Activated T-cell treated with anti-CD3 and anti-CD28 coated beads, Interleukin-2, amount 50 U/mL, for 1 hour (primary cell): ENCODE results near the gene SLCO2A1.

ENCODE experiments used
- DNase-seq: peaks from one replicate; pipeline ENCODE4 v3.0.0-alpha.2; 2020

The SLCO2A1 gene

DNA sequence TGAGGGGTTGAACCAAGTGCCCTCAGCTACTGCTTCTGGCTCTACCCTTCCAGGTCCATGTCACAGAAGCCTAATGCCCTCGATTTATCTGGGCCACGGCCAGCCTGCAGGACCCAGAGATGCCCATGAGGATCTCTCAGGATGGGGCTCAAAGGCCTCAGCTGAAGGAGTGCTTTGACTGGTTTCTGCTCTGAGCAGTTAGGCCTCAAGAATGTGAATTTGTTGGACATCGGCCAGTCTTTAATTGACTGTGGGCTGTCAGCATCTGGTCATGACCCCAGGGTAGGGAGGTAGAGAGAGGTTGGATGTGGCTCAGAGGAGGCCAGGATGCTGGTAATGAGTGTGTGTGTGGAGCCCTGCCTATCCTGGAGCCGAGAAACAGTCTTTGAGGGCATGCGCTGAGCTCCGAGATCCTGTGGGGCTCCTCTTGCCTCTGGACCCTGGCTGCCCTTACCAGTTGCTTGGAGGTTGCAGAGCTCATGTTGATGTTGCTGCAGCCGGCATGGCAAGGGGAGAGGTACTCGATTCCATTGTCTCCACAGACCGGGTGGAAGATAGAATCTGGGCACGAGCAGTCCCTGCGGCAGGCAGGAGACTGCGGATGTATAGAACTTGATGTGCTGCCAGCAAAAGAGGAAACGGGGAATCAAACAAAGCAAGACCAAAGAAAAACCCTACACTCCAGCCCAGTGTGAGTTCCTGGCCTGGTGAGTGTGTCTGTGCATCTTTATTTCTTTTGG is 84.9 kb downstream of the SLCO2A1 start:
- DNase-seq: no peak

DNA sequence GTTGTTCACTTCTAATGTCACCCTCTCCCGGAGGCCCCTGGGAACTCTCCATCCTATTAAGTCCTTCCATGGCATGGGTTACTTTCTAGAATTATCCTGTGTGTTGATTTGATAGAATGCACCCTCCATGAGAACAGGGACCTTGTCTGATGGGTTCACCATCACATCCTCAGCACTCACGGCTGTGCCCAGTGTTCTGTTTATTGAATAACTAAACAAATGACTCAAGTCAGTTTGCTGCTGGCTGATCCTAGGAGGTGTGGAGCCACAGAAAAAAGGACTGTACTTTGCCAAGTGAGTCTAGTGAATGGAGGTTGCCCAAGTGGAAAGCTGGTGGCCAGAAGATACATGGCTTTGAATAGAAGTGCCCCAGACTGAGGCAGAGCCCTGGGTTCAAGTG is 85.5 kb downstream of the SLCO2A1 start:
- no peak for DNase-seq

DNA sequence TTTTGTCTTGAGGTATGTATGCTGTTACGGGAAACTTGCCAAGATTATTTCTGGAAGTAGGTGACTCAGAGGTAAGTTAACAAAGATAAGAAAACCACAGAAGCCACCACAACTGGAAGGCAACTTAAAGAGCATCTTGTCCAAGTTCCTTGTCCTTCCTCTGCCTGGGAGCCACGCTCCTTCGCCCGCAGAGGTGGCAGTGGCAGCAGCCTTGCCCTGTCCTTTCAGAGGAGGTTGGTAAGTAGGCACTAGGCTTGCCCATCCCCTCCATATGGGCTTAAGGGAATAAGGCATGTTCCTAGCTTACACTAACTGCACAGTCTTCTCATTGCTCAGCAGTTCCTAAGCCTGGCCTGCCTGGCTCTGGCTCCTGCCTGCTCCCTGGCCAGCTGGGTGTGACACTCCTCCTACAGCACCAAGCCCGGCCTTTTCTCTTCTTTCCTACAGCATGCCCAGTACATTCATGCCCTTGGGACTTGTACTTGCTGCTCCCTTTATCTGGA is 86.0 kb downstream of the SLCO2A1 start:
- DNase-seq: no peak

DNA sequence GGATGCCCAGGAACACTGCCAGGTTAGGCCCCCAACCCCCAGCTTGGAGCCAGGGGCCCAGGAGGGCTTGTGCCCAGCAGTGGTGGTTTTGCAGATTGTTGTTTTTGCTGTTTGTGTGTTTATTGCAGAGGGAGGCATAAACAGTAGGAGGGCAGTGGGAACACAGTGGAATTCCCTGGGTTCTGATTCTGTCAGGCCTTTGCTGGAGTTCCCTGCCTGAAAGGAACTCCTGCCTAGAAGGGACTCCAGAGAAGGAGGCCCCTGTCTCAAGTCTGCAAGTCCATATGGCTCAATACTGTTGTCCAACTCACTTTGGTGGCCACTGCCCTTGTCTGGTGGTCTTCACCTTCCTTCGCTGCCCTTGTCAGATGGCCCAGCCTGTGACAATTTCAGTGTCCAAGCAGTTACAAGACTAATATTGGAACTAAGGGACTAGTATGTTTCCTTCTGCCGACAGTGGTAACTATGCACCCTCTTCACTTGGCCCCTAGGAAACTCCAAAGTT is 86.6 kb downstream of the SLCO2A1 start:
- DNase-seq: no peak

DNA sequence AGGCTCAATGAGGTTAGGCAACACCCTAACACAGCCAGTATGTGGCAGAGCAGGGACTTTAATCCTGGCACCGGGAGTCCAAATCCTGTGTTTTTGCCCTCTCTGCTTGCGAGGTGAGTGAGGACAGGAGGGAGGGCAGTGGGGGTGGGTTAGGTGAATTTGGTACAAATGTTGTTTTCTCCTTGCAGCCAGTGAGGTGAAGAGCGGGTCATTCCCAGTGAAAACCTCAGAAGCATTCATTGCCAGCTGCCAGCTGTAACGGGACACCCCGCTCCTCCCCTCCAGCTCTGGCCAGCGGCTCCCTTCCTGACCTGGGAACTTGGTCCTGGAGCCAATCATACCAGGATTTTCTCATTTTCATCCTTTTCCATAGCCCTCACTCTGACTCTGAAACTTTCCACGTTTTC is 88.3 kb downstream of the SLCO2A1 start:
- no peak for DNase-seq

DNA sequence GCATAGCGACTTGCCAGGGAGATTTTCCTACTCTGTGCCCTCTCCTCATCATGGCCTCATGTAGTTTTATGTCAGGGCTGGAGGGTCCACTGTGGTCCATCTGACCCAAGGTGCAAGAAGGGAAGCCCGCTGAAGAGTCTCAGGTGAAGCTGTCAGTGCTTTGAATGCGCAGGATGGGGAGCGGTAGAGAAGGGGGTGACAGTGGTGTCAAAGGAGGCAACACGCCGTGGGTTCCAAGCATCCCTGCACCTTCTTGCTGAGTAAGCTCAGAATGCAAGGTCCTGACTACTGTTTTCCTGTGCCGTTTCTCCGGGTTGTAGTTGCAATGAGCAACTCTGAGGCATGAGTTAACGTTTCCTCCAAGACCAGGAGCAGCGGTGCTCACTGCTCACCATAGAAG is 89.2 kb downstream of the SLCO2A1 start:
- DNase-seq: no peak

DNA sequence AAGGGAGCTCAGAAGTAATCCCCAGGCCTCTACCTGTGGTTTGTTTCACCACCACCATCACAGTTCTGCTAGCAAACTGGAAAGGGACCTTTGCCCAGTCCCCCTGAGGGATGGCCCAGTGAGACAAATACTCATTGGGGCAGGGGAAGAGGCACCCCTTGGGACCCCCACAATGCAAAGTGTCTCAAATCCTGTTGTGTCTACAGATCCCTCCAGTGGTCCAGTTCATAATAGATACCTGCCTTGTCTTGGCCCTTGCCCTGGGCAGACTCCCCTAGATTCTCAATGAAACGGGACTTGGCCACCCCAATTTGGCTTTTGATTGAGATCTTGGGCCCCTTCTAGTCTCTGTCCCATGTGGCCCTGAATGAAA is 90.3 kb downstream of the SLCO2A1 start:
- DNase-seq: no peak

DNA sequence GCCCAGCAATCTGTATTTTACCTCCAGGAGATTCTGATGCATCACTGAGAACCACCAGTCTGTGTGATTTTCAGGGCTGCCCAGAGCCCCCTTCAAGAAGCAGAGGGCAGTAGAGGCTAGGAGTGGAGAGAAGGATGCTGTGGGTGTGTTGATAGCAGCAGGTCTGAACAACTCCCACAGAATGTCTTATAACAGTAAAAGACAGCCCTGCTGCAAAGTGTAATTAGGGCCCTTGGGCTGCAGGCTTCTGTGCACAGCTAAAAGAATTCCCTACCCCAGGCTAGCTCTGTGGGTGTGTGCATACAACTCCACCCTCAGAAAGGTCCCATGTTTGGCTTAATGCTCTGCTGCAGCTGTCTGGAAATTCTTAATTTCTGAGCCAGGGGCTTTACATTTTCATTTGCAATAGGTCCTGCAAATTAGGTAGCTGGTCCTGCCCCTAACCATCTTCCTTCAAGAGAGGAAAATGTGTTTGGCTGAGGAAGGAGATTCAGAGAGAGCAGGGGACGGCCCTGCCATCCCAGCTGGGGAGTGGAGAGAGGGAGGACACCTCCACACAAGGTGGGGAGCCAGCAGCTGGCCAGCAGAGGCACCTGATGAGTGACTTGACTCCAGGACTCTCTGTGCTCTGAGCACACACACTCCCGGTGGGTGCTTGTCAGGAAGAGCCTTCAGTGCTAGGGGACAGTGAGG is 90.8 kb downstream of the SLCO2A1 start:
- DNase-seq: no peak

GRCh38 chr3:133937756-133938601 is 91.7 kb downstream of the SLCO2A1 start:
- DNase-seq: no peak

GRCh38 chr3:133937061-133937686 is 92.6 kb downstream of the SLCO2A1 start:
- DNase-seq: no peak

GRCh38 chr3:133935843-133936769 is 93.6 kb downstream of the SLCO2A1 start:
- DNase-seq: no peak

GRCh38 chr3:133934996-133935842 is 94.5 kb downstream of the SLCO2A1 start:
- no peak for DNase-seq

DNA sequence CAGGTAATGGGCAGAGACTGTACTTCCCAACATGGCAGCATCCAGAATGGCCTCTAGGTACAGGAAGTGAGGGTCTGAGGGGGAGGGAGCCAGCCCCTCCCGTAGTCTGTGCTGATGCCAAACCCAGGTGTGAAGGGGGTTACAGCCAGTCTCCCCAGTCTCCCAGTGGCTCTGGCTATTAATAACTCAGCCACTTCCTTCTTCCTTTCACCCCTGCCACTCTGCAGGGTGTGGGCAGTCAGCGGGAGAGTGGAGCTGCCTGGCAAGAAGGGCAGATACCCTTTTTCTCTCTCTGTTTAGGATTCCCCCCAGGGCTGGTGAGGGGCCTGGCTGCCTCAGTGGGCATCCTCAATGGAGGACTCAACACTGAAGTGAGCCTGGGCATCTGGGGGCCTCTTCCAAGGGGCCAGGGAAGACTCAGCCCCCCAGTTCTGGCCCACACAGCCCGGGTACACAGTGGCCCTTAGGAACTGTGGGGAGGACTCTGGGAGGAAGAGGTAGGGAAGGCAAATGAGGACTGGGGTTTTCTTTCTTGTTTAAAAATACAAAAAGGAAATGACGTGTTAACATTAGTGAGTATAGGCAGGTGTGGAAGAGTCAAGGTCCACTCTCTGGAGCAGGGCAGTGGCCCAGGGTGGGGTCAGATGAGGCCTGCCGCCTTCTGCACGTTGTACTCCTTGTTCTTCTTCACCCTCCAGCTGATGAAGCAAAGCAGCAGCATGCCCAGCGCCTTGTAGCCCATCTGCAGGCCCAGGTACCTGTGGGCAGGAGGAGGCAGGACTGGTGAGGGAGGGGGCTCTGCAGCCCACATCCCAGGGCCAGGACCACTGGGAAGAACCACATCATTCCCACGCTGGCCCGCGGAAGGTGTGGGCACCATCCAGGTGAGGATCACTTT is 95.4 kb downstream of the SLCO2A1 start:
- DNase-seq: no peak

- DNase-seq: no peak
These were observed 96.4 kb downstream of the SLCO2A1 start for GRCh38 chr3:133933097-133934024.

GRCh38 chr3:133932009-133932408 is 97.7 kb downstream of the SLCO2A1 start:
- DNase-seq: no peak

- no peak for DNase-seq
These were observed 98.6 kb downstream of the SLCO2A1 start for GRCh38 chr3:133931084-133931483.

DNA sequence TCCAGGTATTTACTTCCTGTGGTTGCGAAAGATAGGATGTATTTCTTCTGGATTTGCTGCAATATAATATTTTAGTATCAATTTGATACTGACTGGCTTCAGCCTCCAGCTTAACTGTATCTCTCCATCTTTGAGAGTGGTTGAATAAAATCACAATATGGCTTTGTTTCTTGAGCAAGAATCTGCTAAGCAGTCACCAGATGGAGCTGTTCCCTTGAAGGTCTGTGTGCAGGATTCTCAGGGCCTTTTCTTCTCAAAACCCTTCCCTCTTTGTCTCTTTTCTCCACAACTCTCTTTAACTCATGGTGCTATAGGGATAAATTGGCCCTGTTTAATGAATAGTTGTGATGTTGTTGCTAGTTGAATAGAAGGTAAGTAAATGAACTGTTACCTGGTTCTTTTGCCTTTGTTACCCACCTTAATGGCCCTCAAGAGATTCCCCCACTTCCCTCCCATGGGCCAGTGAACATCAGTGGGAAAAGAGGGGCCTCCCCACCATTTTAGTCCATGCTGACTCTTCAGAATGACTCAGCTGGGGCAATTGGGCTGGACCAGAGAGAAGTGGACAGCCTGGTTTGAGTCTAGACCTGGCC is 99.3 kb downstream of the SLCO2A1 start:
- DNase-seq: no peak
